SKM-1 treated with dmso at 0.1 percent for 144 hours (cell line): ENCODE measurements around the gene PARVA.

ENCODE experiments used
- DNase-seq: peaks from one replicate; lab custom pipeline; 2025; ENCODE audit not compliant: unreplicated experiment; lab: John Stamatoyannopoulos, UW

Gene PARVA

DNA sequence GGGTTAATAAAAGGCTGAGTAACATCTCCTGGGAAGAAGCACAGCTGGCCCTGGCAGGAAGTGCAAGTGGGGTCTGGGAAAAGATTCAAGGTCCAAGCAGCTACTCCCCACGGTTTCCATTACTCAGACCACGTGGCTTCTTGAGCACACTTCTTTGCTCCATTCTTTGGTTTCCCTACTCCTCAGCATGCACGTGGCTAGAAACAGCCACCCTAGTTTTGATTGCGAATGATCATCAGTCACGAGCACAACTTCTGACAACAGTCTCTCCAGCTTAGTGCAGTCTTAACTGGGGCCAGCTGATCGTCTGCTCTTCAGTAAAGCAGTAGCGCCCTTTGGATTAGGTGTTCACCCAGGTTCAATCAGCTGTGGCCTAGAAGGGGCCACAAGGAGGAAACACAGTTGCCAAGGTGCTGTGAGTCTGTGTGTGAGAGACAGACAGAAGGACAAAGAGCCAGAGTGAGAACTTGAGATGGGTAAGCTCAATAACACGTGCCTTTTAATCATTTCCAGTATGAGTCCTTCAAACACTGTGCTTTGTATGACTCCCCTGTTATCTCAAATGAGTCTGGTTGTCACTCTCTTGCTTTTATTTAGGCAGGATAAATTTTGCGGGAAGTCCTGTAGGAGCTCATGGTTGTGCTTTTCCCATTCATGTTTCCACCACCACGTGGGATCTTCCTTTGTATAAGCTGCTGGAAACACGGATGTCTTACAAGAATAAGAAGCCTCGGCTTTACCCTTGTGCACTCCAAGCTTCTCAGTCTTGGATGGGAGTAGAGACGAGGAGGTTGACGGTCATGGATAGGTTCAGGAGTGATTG lies 901 bp upstream of the PARVA start:
- DNase-seq: no peak

DNA sequence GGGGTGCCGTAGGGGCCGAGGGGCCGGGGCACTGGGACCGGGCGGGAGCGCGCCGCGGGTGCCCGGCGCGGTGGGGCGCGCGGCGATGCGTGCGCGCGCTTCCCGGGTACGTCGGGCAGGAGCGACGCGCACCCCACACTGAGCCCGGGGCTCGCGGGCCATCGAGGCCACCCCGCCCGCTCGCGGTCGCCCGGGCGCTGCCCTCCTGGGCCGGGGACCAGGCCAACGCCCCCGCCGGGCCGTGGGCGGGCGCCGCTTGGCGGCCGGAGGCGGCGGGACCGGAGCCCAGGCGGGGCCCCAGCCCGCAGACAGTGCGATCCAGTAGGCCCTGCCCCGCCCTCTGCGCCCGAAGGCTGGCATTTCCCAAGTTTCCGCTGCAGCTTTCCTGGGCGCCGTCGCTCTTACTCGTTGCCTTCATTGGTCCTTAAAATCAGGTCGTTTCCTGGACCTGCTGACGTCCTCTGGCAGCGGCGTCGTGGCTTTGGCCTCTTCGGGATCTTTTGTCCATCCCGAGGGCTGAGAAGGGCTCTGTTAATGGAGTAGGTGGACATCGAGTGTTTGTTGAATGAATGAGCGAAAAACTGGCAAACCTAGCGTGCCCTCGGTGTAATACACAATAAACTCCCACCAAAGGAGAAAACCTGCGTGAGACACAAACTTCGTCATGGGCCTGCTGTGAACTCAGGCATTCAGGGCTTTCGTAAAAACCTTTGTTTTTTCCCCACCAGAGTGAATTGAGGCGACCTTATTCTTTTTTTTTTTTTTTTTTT lies 638 bp downstream of the PARVA start:
- DNase-seq: no peak

DNA sequence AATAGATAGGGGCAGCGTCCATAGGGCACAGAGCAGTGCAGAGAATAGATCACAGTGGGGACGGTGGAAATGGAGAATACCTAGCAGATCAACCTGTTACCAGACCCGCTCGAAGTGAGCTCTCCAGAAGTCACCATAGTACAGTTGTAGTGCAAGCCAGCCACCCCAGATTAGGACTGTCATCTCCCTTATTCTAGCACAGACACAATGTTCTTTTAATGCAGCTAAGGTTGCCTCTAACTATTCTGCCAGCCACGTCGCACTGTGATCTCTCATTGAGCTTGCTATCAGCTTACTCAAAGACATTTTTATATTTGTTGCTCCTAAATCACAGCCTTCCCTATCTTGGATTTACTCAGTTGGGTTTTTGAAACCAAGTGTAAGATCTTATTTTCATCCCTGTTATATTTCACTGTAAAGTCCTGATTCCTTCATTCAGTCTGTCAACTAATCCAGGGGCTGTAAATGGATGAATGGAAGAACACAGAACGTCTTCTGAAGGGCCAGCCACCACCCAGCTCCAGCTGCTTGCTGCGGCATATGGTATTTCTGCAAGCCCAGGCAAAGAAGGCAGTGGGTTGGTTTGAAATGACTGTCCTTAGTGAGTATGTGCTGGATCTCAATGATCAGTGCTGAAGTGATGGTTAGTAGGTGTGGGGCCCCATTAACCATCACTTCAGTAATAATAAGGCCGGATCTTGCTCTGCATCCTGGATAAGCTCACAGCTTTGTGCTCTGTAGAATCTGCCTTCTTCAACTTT lies 3.4 kb downstream of the PARVA start:
- no peak for DNase-seq

DNA sequence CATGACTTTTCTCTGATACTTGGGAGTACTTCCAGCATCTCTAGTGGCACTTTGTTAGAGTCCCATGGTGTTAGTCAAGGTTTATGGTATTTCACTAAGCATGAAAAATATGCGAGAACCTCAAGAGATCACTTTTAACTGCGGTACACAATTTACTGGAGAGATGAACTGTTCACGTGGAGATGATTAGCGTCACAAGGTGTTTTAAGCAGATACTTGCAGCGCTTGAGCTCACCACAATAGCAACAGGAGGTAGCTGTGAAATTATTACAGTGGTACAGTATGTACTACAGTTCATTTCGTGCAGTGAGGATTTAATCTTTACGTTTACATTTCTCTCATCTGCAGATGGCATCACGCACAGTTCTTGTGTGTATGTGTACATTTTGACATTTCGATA lies 4.5 kb downstream of the PARVA start:
- DNase-seq: no peak

DNA sequence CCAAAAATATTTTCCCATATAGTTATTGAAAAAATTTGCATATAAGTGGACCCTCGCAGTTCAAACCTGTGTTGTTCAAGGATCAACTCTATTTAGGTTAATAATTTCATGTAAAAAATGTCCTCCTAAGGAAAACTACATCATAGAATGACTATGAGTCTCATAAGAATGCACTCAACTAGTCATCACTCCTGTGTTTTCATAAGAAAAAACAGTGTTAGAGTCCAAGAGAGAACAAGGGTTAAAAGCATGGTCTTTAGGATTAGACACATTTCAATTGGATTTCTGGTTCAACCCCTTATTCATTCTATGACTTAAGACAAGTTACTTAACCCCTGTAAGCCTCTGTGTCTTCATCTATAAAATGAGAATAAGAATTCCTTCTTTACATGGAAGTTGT lies 5.1 kb downstream of the PARVA start:
- no peak for DNase-seq

DNA sequence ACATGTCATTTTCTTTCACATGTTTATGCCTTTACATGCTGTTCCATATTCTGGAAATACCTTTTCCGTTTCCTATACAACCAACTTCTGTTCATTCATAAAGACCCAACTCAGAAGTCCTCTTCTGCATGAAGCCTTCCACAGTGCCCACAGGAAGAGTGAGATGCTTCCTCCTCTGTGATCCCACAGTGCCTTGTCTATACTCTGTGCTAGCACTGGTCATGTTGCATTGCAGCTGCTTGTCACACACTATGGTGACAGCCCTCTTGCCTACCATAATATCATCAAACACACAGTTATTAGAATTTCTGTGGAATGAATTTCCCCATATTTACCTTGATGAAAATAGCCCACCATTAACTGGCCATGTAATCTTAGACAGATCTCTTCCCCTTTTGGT lies 8.9 kb downstream of the PARVA start:
- no peak for DNase-seq

DNA sequence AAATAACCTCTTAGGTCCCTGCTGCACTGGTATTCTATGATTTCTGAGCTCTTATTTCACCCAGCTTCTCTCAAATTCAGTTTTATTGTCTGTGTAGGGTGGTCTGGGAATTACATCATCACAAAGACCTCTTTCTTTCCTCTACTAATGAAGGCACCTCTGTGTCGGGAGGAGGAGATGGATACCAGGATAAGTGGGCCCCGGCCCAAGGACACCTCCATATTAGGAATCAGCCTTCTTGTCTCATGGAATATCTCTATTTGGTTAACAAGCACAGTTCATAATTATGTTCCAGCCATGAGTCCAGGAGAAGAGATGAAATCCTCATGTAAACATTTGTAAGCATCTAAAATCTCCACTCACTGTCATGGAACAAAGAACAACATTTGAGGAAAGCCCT lies 9.4 kb downstream of the PARVA start:
- no peak for DNase-seq

DNA sequence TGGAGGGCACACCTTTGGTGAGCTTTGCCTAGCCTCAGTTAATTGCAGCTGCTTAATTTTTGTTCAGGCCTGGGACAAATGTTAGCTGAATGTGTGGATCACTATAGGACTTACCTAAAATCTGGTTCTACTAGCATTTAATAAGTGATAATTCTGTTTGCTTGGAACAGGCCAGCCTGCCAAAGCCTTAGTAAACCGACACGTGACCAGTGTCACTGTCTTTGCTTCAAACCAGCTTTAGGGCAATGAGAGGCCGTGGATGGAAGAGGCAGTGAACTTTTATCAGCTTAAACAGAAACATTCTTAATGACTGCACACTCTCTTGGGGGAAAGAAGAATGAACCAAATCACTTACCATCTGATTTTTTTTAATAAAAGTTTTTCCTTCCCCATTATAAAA lies 10.8 kb downstream of the PARVA start:
- DNase-seq: no peak

DNA sequence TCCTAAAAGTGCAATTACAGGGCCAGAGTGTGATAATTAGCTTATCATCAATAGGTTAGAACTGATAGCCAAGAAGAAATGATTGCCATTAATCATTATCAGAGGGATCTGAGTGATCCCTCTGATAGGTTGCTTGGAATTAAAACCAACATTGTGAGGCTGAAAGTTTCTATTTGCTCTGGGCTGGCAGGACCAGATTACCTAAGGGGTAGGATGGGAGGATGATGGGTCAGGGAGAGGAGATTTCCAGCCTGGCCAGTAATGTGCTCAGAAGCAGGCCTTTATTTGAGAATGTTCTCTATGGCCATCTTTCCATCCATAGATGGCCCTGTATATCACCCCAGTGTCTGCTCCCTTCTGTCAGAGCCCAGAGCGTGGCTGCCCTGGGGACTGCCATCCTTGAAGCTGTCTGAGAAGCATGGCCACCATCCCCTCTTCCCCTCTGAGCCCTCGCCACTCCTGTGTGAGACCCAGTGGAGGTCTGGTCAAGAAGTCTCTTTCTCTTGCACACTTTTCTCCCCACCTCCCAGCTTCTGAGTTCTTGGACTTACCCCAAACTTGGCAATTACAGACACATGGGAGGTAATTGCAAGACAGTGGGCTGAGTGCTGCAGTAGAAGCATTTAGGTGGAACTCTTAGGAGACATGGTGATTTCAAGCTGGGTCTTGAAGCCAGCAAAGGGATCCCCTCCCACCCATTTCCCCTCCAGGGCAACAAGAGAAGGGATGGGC lies 11.7 kb downstream of the PARVA start:
- no peak for DNase-seq

DNA sequence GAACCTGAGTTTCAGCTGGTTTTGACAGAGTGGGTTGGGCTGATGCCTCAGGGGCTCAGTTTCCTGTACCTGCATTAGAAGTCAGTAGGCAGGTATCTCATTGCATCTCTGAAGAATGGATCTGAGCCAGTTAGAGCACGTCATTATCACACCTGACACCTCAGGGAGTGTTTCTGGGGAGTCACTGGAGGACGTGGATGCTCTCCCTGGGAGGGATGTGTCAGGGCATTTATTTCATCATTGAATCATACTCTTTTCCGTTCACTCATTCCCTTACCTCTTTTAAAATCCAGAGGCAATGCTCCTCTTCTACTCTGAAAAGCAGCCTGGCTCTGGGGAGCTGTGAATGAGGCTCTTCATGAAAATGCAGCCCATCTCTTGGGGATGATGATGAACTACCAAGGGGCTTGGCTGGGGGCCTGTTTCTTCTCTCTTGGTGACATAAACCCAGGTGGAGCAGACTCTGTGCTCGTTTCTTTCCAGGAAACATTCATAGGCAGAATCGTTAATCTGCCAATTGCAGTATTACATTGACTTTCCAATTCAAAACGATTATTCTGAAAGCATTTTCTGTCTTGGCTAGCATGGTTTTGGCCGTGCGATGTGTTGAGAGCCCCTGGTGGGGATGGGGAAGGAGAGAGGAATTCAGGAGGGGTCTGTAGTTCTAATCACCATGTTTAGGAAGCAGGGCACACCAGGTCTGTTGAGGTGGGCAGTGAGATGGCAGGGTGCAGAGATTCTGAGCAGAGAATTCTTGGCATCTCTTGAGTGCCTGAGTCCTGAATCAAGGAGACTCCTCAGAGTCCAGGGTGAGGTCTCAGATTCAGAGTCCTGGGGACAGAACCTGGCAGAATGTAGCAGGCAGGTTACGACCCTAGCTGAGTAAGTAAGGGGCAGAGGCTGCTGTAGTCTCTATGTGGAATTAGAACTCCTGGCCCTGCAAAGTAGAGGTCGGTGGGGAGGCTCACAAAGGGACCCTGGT lies 12.6 kb downstream of the PARVA start:
- DNase-seq: no peak

DNA sequence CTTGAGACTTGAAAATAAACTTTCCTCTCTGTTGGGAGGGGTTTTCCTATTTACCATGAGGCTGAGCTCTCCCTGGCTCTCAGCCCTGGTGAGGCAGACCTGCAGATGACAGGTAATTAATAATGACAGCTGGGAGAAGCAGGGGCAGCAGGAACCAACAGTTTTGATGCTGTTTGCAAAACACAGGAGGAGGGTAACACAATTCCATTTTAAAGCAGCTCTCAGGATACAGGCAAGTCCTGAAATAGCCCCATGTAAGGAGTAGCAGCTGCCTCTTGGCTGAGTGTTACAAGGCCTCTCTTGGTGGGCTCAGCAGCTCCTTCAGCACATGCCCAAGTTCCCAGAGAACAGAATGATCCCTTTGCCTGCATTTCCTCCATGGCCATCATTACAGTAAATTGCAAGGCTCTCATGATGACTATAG lies 13.3 kb downstream of the PARVA start:
- no peak for DNase-seq

DNA sequence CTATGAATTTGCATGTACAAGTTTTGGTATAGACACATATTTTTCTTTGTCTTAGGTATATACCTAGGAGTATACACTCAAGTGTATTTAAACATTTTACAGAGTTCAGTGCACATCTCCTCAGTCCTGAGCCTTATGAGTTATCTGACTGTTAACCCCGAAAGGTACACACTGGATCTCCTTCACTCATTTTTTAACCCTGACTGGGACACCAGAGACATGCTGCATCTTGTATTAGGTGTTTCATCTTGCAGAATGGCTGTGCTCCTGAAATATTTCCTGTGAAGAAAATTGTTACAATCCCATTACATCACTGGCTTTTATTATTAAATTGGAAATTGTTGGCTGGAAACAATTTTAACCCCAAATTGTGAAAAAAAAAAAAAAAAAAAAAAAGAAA lies 15.3 kb downstream of the PARVA start:
- DNase-seq: no peak

DNA sequence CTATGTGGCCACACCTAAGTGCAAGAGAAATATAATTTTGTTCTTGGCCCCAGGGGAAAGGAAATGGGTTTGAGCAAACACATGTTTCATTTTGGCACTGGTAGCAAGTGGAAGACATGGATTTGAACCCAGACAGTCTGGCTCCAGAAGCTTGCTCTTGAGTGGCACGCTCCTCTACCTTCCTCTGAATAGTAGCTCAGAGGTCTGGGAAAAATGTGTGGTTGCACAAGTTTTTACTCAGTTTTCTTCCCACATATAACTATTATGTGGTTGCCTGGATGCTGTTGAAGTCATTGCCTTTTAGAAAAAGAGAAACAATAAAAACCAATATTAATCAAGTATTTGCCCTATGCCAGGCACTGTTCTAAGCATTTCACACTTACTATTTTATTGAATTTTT lies 16.3 kb downstream of the PARVA start:
- DNase-seq: no peak

DNA sequence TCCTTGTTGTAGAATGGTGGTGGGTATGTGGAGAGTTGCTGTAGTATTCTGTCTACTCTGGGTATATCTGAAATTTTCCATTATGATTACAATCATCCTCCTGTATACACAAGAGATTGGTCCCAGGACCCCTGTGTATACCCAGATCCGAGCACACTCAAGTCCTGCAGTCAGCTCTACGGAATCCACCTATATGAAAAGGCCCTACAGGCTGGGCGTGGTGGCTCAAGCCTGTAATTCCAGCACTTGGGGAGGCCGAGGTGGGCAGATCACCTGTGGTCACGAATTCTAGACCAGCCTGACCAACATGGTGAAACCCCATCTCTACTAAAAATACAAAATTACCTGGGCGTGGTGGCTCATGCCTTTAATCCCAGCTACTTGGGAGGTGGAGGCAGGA lies 17.2 kb downstream of the PARVA start:
- DNase-seq: no peak

DNA sequence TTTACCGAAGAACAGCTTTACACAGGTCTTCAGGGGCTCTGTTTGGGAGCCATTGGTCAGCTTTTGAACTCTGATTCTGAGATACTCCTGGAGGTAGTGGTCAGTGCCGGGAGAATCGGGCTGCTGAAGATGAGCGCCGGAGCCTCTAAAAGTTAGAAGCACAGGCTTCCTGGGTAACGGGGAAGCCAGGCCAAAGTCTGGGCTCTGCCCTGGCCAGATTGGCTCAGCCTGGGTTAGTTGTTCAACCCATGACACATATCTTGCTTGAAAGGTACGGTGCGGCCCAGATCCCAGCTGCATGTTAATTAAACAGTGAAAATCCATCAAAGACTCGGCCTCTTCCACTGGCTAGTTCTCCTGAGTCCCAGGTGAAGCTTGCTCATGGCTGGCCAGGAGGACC lies 18.0 kb downstream of the PARVA start:
- DNase-seq: no peak

DNA sequence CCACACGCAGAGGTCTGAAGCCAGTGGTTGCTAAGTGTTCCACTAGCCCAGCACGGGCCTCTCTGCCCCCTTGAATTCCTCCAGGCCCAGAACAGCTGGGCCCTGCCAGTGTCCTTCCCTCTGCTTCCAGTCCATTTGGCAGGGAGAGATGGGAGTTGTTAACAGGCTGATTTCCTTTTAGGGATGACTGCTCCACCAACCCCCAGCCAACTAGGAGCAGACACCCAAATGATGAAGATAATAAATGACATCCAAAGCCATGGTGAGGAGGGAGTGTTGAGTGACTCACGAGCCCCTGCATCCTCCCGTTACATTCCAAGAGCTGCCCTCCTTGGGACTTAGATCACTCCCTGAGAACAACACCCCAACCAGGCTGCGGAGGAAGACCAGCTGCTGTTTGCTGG lies 20.6 kb downstream of the PARVA start:
- no peak for DNase-seq

DNA sequence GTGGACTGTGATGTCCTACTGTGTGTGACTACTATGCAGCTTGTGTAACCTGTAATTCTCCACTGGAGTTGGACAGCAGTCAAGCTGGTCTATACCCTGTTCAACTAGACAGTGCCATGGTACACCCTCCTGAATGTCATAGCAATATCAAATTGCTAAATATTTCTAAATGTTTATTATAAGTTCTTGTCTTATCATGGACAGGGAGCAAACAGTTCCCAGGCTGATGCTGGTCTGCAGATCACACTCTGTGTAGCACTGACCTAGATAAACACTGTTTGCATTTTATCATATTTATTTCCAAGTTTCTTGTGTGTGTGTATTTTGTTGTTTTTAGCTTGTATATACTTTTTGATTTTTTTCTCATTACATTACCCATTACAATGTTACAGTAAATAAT lies 22.0 kb downstream of the PARVA start:
- no peak for DNase-seq

DNA sequence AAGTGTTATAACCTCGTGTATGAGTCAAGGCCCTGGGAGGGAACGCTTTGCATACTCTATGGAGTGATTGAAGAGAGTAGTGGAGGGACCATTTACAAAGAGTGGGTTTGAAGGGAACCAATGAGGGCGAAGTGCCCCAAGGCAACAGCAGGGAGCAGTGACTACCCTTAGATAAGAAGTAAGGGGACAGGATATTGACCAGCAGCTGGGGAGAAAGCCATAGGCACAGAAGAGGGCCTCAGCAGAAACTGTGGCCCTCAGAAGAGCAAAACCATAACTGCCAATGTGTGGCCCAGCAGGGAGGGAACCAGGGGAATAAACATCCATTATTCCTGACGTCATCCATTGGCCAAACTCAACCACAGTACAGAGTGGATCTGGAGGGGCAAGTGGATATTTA lies 24.7 kb downstream of the PARVA start:
- DNase-seq: no peak

DNA sequence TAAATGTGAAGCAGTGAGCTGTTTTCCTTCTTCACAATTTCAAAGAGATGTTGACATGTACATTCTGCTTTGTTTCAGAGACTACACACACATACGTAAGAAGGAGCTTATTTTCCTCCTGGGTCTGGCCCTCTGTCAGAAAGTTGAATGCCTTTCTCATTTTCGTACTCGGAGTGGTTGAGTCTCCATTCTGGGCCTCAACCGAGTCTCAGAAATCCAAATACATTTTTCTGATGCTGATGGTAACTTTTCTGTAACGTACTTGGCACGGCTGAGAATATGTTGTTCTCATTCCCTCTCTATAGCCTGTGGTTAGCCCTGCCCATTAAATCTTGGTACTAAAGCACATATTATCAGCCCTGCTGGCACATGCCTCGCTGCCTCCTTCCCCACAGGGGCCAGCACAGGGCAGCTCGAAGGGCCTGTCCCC lies 25.3 kb downstream of the PARVA start:
- DNase-seq: no peak
